Dedifferentiated amniotic fluid mesenchymal stem cell (primary cell): Measurements from ENCODE around the gene COLEC12.
A peak's percentile ranks its signal among the peaks of the same experiment; 100 is the strongest.

ENCODE experiments used
- DNase-seq: peaks from one replicate; pipeline ENCODE4 v3.0.0-alpha.2; 2016; ENCODE audit errors: extremely low spot score

COLEC12 gene

GRCh38 chr18:362311-363290 is 137.9 kb downstream of the COLEC12 start:
- DNase-seq: no peak

- peak; percentile 90 for DNase-seq
Observed at GRCh38 chr18:361941-362310, 138.6 kb downstream of the COLEC12 start.

- no peak for DNase-seq
Observed at GRCh38 chr18:361100-361732, 139.3 kb downstream of the COLEC12 start.

GRCh38 chr18:360676-361075 is 139.8 kb downstream of the COLEC12 start:
- DNase-seq: no peak

GRCh38 chr18:356778-357177 is 143.7 kb downstream of the COLEC12 start:
- DNase-seq: no peak

- DNase-seq: no peak
Observed at GRCh38 chr18:355678-356077, 144.8 kb downstream of the COLEC12 start.

GRCh38 chr18:354471-354870 is 146.0 kb downstream of the COLEC12 start:
- DNase-seq: no peak

- DNase-seq: no peak
Observed at GRCh38 chr18:354003-354402, 146.5 kb downstream of the COLEC12 start.

GRCh38 chr18:352438-352837 is 148.1 kb downstream of the COLEC12 start:
- DNase-seq: no peak

- no peak for DNase-seq
Observed at GRCh38 chr18:350953-351572, 149.4 kb downstream of the COLEC12 start.

GRCh38 chr18:346600-346999 is 153.9 kb downstream of the COLEC12 start:
- no peak for DNase-seq

- no peak for DNase-seq
Observed at GRCh38 chr18:341102-341501, 159.4 kb downstream of the COLEC12 start.

- no peak for DNase-seq
Observed at GRCh38 chr18:340044-340443, 160.5 kb downstream of the COLEC12 start.

- no peak for DNase-seq
Observed at GRCh38 chr18:339200-339599, 161.3 kb downstream of the COLEC12 start.

- DNase-seq: no peak
Observed at GRCh38 chr18:336713-337112, 163.8 kb downstream of the COLEC12 start.

- no peak for DNase-seq
Observed at GRCh38 chr18:335733-336132, 164.8 kb downstream of the COLEC12 start.

- no peak for DNase-seq
Observed at GRCh38 chr18:334575-335132, 165.8 kb downstream of the COLEC12 start.

- DNase-seq: no peak
Observed at GRCh38 chr18:332721-333510, 167.6 kb downstream of the COLEC12 start.

- no peak for DNase-seq
Observed at GRCh38 chr18:332007-332406, 168.5 kb downstream of the COLEC12 start.

GRCh38 chr18:331221-331821 is 169.2 kb downstream of the COLEC12 start:
- DNase-seq: no peak

- no peak for DNase-seq
Observed at GRCh38 chr18:328928-329327, 171.6 kb downstream of the COLEC12 start.
